Measurements from ENCODE around the gene MYH9.

GRCh38 chr22:36409911-36410756, 22.4 kb upstream of the MYH9 start:
- TF ChIP-seq MXI1 (IDR thresholded peaks at IDR 0.05; ENCODE audit: low read depth, low read length) (no peak), RAD21 (IDR thresholded peaks at IDR 0.05; ENCODE audit: low read length) (no peak), PBX3 (IDR thresholded peaks at IDR 0.05) (no peak)
- TF ChIP-seq, protein P1, sequence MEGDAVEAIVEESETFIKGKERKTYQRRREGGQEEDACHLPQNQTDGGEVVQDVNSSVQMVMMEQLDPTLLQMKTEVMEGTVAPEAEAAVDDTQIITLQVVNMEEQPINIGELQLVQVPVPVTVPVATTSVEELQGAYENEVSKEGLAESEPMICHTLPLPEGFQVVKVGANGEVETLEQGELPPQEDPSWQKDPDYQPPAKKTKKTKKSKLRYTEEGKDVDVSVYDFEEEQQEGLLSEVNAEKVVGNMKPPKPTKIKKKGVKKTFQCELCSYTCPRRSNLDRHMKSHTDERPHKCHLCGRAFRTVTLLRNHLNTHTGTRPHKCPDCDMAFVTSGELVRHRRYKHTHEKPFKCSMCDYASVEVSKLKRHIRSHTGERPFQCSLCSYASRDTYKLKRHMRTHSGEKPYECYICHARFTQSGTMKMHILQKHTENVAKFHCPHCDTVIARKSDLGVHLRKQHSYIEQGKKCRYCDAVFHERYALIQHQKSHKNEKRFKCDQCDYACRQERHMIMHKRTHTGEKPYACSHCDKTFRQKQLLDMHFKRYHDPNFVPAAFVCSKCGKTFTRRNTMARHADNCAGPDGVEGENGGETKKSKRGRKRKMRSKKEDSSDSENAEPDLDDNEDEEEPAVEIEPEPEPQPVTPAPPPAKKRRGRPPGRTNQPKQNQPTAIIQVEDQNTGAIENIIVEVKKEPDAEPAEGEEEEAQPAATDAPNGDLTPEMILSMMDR (IDR thresholded peaks at IDR 0.05) = no peak

All from SK-N-SH (cell line).